Osteoblast (primary cell): ENCODE results near the gene CMPK2. TPM values are rescaled to one million over a fixed set of nuclear protein-coding genes. Genes with fewer than 3 reads are reported as not detected.

Experiments used
- DNase-seq: peaks from one replicate; pipeline ENCODE4 v3.0.0; 2011; ENCODE audit warnings: low spot score, mixed read lengths; ENCODE audit not compliant: insufficient read length; ENCODE audit errors: missing footprints
- H2AFZ ChIP-seq: 2 replicates; pipeline ENCODE4 v1.6.0; 2011; ENCODE audit warnings: mild to moderate bottlenecking, low read length
- H3K27ac ChIP-seq: 2 replicates; pipeline ENCODE4 v1.5.1; 2011; ENCODE audit warnings: mild to moderate bottlenecking, low read depth, low read length, moderate library complexity
- H3K27me3 ChIP-seq: 2 replicates; pipeline ENCODE4 v1.6.0; 2012; ENCODE audit warnings: mild to moderate bottlenecking, control low read depth, inconsistent platforms, low read length, moderate library complexity; ENCODE audit not compliant: insufficient read depth
- H3K36me3 ChIP-seq: 2 replicates; pipeline ENCODE4 v1.5.1; 2011; ENCODE audit warnings: mild to moderate bottlenecking, low read length, control low read depth, moderate library complexity; ENCODE audit not compliant: insufficient read depth
- H3K4me1 ChIP-seq: 2 replicates; pipeline ENCODE4 v1.5.1; 2011; ENCODE audit warnings: mild to moderate bottlenecking, low read length, control low read depth, moderate library complexity; ENCODE audit not compliant: insufficient read depth
- H3K4me2 ChIP-seq: 2 replicates; pipeline ENCODE4 v1.6.0; 2011; ENCODE audit warnings: mild to moderate bottlenecking, low read length; ENCODE audit not compliant: insufficient read depth
- H3K4me3 ChIP-seq: fragments of 200-600 bp; sonication (generic); 3 replicates; pipeline ENCODE4 v1.5.1; 2012; ENCODE audit warnings: mild to moderate bottlenecking, low read length, inconsistent platforms; ENCODE audit not compliant: insufficient read depth
- H3K79me2 ChIP-seq: 2 replicates; pipeline ENCODE4 v1.6.0; 2012; ENCODE audit warnings: mild to moderate bottlenecking, low read length, control low read depth, inconsistent platforms; ENCODE audit not compliant: insufficient read depth
- H3K9me3 ChIP-seq: 2 replicates; pipeline ENCODE4 v1.5.1; 2011; ENCODE audit warnings: low read depth, low read length, control low read depth
- H4K20me1 ChIP-seq: 2 replicates; pipeline ENCODE4 v1.6.0; 2012; ENCODE audit warnings: mild to moderate bottlenecking, low read length, control low read depth; ENCODE audit not compliant: insufficient read depth
- total RNA-seq: library from RNA; depleted of rRNA; stranded (reverse); fragments of >200 nt; gene quantifications from 2 replicates; pipeline ENCODE4 v1.2.3, GENCODE V29; 2012
- TF ChIP-seq, protein P1 (sequence below): IDR thresholded peaks from 2 replicates; pipeline ENCODE4 v1.5.1; 2011; ENCODE audit warnings: mild to moderate bottlenecking, low read depth, low read length, moderate library complexity; ENCODE audit errors: extremely low read depth

CMPK2 gene
- total RNA-seq, 1 donor, result 2.2 TPM

GRCh38 chr2:6814312-6814711, 51.4 kb downstream of the CMPK2 start:
- Histone ChIP-seq H3K4me1 (no peaks in the 10 kb centered on the region), H3K36me3 (no peaks in the 10 kb centered on the region), H3K79me2 (no peaks in the 10 kb centered on the region), H2AFZ (no peak overlapping the region), H3K4me3 (no peak overlapping the region), H3K4me2 (no peak overlapping the region), H3K9me3 (no peaks in the 10 kb centered on the region), H3K27me3 (no peaks in the 10 kb centered on the region), H3K27ac (no peak overlapping the region), H4K20me1 (no peaks in the 10 kb centered on the region)
- no peak for DNase-seq
- TF ChIP-seq, protein P1, sequence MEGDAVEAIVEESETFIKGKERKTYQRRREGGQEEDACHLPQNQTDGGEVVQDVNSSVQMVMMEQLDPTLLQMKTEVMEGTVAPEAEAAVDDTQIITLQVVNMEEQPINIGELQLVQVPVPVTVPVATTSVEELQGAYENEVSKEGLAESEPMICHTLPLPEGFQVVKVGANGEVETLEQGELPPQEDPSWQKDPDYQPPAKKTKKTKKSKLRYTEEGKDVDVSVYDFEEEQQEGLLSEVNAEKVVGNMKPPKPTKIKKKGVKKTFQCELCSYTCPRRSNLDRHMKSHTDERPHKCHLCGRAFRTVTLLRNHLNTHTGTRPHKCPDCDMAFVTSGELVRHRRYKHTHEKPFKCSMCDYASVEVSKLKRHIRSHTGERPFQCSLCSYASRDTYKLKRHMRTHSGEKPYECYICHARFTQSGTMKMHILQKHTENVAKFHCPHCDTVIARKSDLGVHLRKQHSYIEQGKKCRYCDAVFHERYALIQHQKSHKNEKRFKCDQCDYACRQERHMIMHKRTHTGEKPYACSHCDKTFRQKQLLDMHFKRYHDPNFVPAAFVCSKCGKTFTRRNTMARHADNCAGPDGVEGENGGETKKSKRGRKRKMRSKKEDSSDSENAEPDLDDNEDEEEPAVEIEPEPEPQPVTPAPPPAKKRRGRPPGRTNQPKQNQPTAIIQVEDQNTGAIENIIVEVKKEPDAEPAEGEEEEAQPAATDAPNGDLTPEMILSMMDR, result no peak

GRCh38 chr2:6813573-6813972, 52.1 kb downstream of the CMPK2 start:
- no peaks in the 10 kb centered on the region for H3K27me3 ChIP-seq
- no peaks in the 10 kb centered on the region for H3K79me2 ChIP-seq
- H2AFZ ChIP-seq, result no peak overlapping the region
- no peaks in the 10 kb centered on the region for H3K4me1 ChIP-seq
- H3K36me3 ChIP-seq, result no peaks in the 10 kb centered on the region
- no peak overlapping the region for H3K4me3 ChIP-seq
- no peak for DNase-seq
- no peak overlapping the region for H3K4me2 ChIP-seq
- TF ChIP-seq, protein P1, result no peak
- no peaks in the 10 kb centered on the region for H3K9me3 ChIP-seq
- H3K27ac ChIP-seq, result no peak overlapping the region
- no peaks in the 10 kb centered on the region for H4K20me1 ChIP-seq

DNA sequence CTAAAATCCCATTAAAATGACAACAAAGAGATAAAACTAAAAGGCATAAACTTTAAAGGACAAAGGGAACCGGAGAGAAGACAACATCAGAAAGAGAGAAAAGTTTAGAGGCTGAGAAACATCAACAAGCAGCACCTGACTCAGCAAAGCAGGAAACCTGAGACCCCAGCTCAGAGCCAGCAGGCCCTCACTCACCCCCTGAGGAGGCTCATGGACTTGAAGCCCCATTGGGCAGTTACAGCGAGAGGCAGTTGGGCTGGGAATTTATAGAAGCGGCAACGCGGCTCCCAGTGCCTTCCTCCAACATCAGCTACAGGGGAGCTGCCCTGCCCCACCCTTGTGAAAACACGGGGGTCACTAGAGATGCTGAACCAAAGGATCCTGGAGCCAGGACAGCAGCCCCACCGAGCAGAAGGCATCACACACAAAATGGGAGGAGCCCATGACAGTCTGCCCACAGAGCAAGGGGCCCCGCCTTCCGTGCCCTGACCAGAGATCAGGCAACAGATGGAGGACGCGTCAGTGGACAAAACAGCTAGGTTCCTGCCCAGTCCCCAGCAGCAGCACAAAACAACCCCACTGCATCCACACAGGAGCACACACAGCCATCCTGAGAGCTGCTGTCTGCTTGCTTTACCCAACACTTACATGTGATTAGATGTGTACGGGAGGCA, 52.7 kb downstream of the CMPK2 start:
- H3K79me2 ChIP-seq, result no peaks in the 10 kb centered on the region
- DNase-seq, result no peak
- H3K27ac ChIP-seq, result no peak overlapping the region
- no peaks in the 10 kb centered on the region for H3K9me3 ChIP-seq
- TF ChIP-seq, protein P1, result no peak
- H3K36me3 ChIP-seq, result no peaks in the 10 kb centered on the region
- no peaks in the 10 kb centered on the region for H3K27me3 ChIP-seq
- H3K4me3 ChIP-seq, result no peak overlapping the region
- H3K4me2 ChIP-seq, result no peak overlapping the region
- no peaks in the 10 kb centered on the region for H4K20me1 ChIP-seq
- no peaks in the 10 kb centered on the region for H3K4me1 ChIP-seq
- no peak overlapping the region for H2AFZ ChIP-seq

DNA sequence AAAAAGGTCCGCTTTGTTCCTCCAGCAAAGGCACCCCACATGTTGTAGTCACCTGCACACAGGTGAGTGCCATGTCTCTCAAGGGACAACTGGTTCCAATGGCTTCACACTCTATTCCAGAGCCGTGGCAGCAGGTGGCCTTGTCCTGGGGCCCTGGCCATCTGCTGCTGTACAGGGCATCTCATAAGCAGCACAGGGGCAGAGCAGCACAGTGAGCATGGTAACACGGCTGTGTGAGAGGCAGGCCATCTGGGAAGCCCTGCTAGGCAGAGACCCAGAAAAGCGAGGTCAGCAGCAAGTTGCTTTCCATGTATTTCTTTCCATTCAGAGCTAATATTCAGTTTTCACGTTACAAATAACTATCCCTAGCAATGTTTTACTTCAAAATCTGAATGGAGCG, 54.7 kb downstream of the CMPK2 start:
- no peak for DNase-seq
- H3K4me3 ChIP-seq, result no peak overlapping the region
- no peak overlapping the region for H3K4me2 ChIP-seq
- H3K9me3 ChIP-seq, result no peaks in the 10 kb centered on the region
- no peaks in the 10 kb centered on the region for H3K79me2 ChIP-seq
- H4K20me1 ChIP-seq, result no peaks in the 10 kb centered on the region
- TF ChIP-seq, protein P1, result no peak
- no peaks in the 10 kb centered on the region for H3K27me3 ChIP-seq
- no peak overlapping the region for H3K27ac ChIP-seq
- H3K36me3 ChIP-seq, result no peaks in the 10 kb centered on the region
- H2AFZ ChIP-seq, result no peak overlapping the region
- H3K4me1 ChIP-seq, result no peaks in the 10 kb centered on the region
